ENCODE data around the gene AHCYL2. TPM values are rescaled to one million over a fixed set of nuclear protein-coding genes. Genes with fewer than 3 reads are reported as not detected.
A peak's percentile ranks its signal among the peaks of the same experiment; 100 is the strongest.

The AHCYL2 gene
- total and polyA plus RNA-seq, 2 experiments from 2014 or later, result 7.8 to 29.4 TPM

DNA sequence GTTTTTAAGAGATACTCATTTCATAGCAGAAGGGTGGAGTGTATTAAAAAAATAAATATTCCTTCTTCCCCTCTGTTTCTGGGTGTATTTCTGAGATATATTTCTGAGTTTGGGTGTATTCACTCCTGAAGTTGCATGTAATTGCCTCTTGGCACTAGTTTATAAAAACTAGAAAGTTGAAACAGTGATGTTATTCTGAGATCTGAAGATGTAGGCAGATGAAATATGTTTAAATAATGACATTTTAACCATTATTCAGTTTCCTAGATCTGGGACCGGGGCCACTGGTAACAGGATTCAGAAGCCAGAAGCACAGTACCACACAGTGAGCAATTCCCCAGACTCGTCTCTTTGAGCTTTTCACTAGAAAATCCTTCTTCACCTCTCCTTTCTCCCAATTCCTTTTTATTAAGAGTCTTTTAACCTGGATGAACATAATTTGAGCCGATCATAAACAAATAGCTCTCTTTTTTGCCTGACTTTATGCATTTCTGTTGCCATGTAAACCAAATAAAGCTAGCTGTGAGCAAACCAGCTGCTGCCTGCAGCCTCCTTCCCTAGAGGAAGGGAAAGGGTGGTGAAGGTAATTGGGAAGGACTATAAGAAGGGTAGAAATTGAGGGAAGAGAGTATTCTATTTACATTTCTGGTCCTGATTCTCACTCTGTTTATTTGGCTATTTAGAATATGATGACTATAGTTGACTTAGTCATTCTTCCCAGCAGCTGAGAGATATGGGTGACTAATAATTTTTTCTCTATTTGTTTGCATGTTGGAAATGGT lies 107.6 kb downstream of the AHCYL2 start:
- no peak for TF ChIP-seq ETS1 (IDR thresholded peaks at IDR 0.05)
- TF ChIP-seq CREB1 (CRISPR knock-in tag; IDR thresholded peaks at IDR 0.05; ENCODE audit: low read depth), result no peak
- TF ChIP-seq CTCF (conservative IDR thresholded peaks at IDR 0.05; ENCODE audit: low read depth in 2 of 2), result no peak
- no peak overlapping the region for H3K27ac Mint-ChIP-seq
- H3K36me3 Mint-ChIP-seq (ENCODE audit: low read depth), result no peaks in the 10 kb centered on the region
- no peak overlapping the region for H3K4me3 Mint-ChIP-seq
- no peaks in the 10 kb centered on the region for H3K4me1 ChIP-seq (ENCODE audit: insufficient read depth)
- H3K27ac ChIP-seq (ENCODE audit: low read depth), result no peak overlapping the region
- H3K4me3 ChIP-seq, result no peak overlapping the region
- H4K20me1 ChIP-seq (replicated peaks; ENCODE audit: insufficient read depth), result no peaks in the 10 kb centered on the region; the same call in 1 of the 2 replicates
- 0 out of 2 replicates have a peak, but pooled peaks cover 3% of the 10 kb centered on the region for H3K79me2 ChIP-seq (replicated peaks; ENCODE audit: insufficient read depth)
- H2AFZ ChIP-seq, result no peak overlapping the region
- peaks cover 3% of the 10 kb centered on the region for H3K27me3 Mint-ChIP-seq (ENCODE audit: insufficient read depth, low read depth, poor library complexity)
- no peaks in the 10 kb centered on the region for H3F3A ChIP-seq (replicated peaks; ENCODE audit: low read depth)
- no peak overlapping the region for H3K4me2 ChIP-seq
- no peaks in the 10 kb centered on the region for H3K36me3 ChIP-seq (ENCODE audit: insufficient read depth)
- H3K9me3 Mint-ChIP-seq, result no peaks in the 10 kb centered on the region
- no peaks in the 10 kb centered on the region for H3K4me1 Mint-ChIP-seq
- DNase-seq (ENCODE audit: low spot score) (no peak), ATAC-seq (no peak)
- H3K9me2 ChIP-seq (ENCODE audit: insufficient read depth), result no peaks in the 10 kb centered on the region
- no peaks in the 10 kb centered on the region for H3K27me3 ChIP-seq (ENCODE audit: insufficient read depth)

DNA sequence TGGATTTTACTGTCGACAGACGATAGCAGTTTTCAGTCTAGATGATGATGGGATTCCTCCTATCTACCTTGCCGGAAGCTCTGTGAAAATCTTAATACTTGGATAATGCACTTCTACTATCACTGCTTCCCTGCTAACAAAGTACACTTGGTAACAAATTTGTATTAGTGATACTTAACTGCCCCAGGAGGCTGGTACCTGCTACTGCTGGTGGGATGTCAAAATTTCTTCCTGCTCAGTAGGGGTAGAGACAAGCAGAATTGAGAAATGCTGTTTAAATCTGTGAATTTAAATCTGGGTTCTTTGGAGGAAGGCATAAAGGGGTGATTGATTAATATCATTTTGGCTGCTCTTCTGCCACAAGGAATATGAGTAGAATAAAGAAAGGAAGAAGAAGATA lies 109.6 kb downstream of the AHCYL2 start:
- H3K4me3 Mint-ChIP-seq, result no peak overlapping the region

More for the DNA sequence above, 109.6 kb downstream of the AHCYL2 start:
- H3K4me1 ChIP-seq (ENCODE audit: insufficient read depth), result no peaks in the 10 kb centered on the region
- Mint-ChIP-seq H3K27me3 (ENCODE audit: insufficient read depth, low read depth, poor library complexity) (peaks cover 2% of the 10 kb centered on the region), H3K4me1 (no peaks in the 10 kb centered on the region), H3K27ac (no peak overlapping the region), H3K36me3 (ENCODE audit: low read depth) (no peaks in the 10 kb centered on the region), H3K9me3 (no peaks in the 10 kb centered on the region)
- H3F3A ChIP-seq (replicated peaks; ENCODE audit: low read depth), result no peaks in the 10 kb centered on the region
- H3K4me2 ChIP-seq, result no peak overlapping the region
- DNase-seq (ENCODE audit: low spot score), result peak; percentile 45
- no peaks in the 10 kb centered on the region for H4K20me1 ChIP-seq (replicated peaks; ENCODE audit: insufficient read depth)
- H3K79me2 ChIP-seq (replicated peaks; ENCODE audit: insufficient read depth), result 0 out of 2 replicates have a peak, but pooled peaks cover 3% of the 10 kb centered on the region
- no peak overlapping the region for H3K27ac ChIP-seq (ENCODE audit: low read depth)
- H3K27me3 ChIP-seq (ENCODE audit: insufficient read depth), result no peaks in the 10 kb centered on the region
- H3K4me3 ChIP-seq, result no peak overlapping the region
- peak; percentile 69 for ATAC-seq
- no peak overlapping the region for H2AFZ ChIP-seq
- H3K36me3 ChIP-seq (ENCODE audit: insufficient read depth), result no peaks in the 10 kb centered on the region
- H3K9me2 ChIP-seq (ENCODE audit: insufficient read depth), result no peaks in the 10 kb centered on the region
- TF ChIP-seq NANOG (IDR thresholded peaks at IDR 0.05; ENCODE audit: borderline replicate concordance), result no peak
- TF ChIP-seq EZH2phosphoT487 (IDR thresholded peaks at IDR 0.05; ENCODE audit: unreplicated experiment), result no peak
- TF ChIP-seq CTCF (conservative IDR thresholded peaks at IDR 0.05; ENCODE audit: low read depth in 2 of 2), result peak; percentile 17 to 35; a peak in 3 of 4 replicates
- TF ChIP-seq STAT1 (IDR thresholded peaks at IDR 0.05; ENCODE audit: unreplicated experiment), result no peak

Data from GM23338 (cell line).